Lower leg skin (tissue), 3 donors: ENCODE results near the gene CSHL1.

Experiments used
- CTCF ChIP-seq, 3 donors: fragments of 450-650 bp; IDR thresholded peaks; one replicate each; pipeline ENCODE4 v1.5.1; 2016; ENCODE audit warnings: antibody characterized with exemption in 3 of 3, mild to moderate bottlenecking in 3 of 3, moderate library complexity in 2 of 3
- POLR2A ChIP-seq, 2 donors: fragments of 450-650 bp; IDR thresholded peaks; one replicate each; pipeline ENCODE4 v1.6.1; 2016 to 2017; ENCODE audit warnings: antibody characterized with exemption in 2 of 2, mild to moderate bottlenecking in 1 of 2, moderate library complexity in 1 of 2

DNA sequence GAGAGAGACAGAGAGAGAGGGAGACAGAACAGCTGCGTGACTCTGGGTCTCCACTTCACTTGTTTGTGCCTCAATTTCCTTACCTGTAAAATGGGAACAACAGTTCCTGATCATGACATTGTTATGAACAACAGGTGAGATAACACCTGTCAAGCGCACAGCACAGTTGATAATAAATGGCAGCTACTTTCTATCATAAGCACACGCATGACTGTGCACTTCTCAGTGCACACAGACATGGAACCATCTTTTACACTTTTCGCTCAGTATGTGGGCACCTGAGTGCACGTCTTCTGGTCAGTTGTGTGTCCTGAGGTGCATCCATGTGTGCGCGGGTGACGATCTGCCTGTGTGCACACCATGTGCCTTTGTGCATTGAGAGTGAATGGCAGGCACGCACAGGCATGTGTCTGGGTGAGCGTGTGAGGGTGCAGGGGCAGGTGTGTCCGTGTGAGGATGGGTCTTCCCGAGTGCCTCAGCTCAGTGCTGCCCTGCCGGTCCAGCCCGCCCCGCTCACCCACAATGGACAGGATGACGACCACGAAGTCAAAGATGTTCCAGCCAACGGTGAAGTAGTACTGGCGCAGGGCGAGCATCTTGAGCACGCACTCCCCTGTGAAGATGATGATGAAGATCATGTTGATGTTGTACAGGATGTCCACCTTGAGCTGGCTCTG is 31.4 kb upstream of the CSHL1 start:
- TF ChIP-seq CTCF (IDR thresholded peaks at IDR 0.05): no peak
- no peak for TF ChIP-seq POLR2A (IDR thresholded peaks at IDR 0.05)
